Sigmoid colon (tissue), 4 donors: ENCODE data around the gene SRRM4.

Experiments used
- CTCF ChIP-seq, 4 experiments: fragments of 450-650 bp in 3 of 4; fragments of 200-600 bp in 1 of 4; IDR thresholded peaks; one replicate each; pipeline ENCODE4 v1.5.1; 2016 to 2019; ENCODE audit warnings: antibody characterized with exemption in 4 of 4, mild to moderate bottlenecking in 3 of 4, moderate library complexity in 2 of 4
- POLR2A ChIP-seq, 2 donors: fragments of 450-650 bp; IDR thresholded peaks; one replicate each; pipeline ENCODE4 v1.6.1; 2016; ENCODE audit warnings: antibody characterized with exemption in 2 of 2, mild to moderate bottlenecking in 2 of 2, moderate library complexity in 2 of 2
- POLR2AphosphoS5 ChIP-seq, 4 donors: sonication (generic); formaldehyde crosslinking; IDR thresholded peaks; one replicate each; pipeline ENCODE4 v1.6.1; 2017; ENCODE audit warnings: antibody characterized with exemption in 4 of 4

- TF ChIP-seq CTCF (IDR thresholded peaks at IDR 0.05) (no peak), POLR2AphosphoS5 (IDR thresholded peaks at IDR 0.05) (no peak), POLR2A (IDR thresholded peaks at IDR 0.05) (no peak)
Measured at GRCh38 chr12:118970856-118971255, 10.5 kb upstream of the SRRM4 start.
